PC-3 (cell line): ENCODE measurements around the gene KSR2.

Experiments used
- EZH2 ChIP-seq: fragments of 300-600 bp; sonication (generic); IDR thresholded peaks from one replicate; pipeline ENCODE4 v1.6.1; 2017; ENCODE audit warnings: antibody characterized with exemption, mild to moderate bottlenecking, low read length; ENCODE audit not compliant: unreplicated experiment
- EZH2phosphoT487 ChIP-seq: fragments of 300-600 bp; sonication (generic); IDR thresholded peaks from 2 replicates; pipeline ENCODE4 v1.6.1; 2018; ENCODE audit warnings: mild to moderate bottlenecking, antibody characterized with exemption, low read length, borderline replicate concordance
- TF ChIP-seq, protein P1 (sequence below): fragments of 300-600 bp; sonication (generic); conservative IDR thresholded peaks from 2 replicates; pipeline ENCODE4 v1.5.1; 2017; ENCODE audit warnings: antibody characterized with exemption, low read depth, mild to moderate bottlenecking, low read length

DNA sequence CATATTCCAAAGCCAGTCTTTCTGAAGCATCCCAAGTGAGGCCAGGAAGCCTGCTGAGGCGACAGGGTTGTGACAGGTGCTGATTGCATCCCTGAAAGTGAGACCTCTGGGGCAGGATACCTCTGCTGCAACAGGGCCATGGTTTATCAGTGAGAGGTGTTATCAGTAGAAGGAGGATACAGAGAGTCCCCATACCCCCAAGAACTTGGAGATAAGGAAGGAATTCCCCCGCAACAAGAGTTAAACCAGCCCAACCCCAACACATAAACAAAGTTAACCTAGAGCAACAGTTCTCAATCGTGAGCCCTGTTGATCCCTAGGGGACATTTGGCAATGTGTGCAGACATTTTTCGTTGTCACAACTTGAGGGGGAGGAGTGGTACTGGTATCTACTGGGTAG lies 374.3 kb downstream of the KSR2 start:
- TF ChIP-seq, protein P1, sequence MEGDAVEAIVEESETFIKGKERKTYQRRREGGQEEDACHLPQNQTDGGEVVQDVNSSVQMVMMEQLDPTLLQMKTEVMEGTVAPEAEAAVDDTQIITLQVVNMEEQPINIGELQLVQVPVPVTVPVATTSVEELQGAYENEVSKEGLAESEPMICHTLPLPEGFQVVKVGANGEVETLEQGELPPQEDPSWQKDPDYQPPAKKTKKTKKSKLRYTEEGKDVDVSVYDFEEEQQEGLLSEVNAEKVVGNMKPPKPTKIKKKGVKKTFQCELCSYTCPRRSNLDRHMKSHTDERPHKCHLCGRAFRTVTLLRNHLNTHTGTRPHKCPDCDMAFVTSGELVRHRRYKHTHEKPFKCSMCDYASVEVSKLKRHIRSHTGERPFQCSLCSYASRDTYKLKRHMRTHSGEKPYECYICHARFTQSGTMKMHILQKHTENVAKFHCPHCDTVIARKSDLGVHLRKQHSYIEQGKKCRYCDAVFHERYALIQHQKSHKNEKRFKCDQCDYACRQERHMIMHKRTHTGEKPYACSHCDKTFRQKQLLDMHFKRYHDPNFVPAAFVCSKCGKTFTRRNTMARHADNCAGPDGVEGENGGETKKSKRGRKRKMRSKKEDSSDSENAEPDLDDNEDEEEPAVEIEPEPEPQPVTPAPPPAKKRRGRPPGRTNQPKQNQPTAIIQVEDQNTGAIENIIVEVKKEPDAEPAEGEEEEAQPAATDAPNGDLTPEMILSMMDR: no peak
- no peak for TF ChIP-seq EZH2phosphoT487
- TF ChIP-seq EZH2: no peak
